Measurements from ENCODE around the gene FRMD1. TPM values are rescaled to one million over a fixed set of nuclear protein-coding genes. Genes with fewer than 3 reads are reported as not detected.

Gene FRMD1
- total and polyA plus RNA-seq, 2 donors (not counting 3 experiments of a cell fraction or from before 2014, with no cell fraction given), result not detected

- H3K9me1 ChIP-seq (replicated peaks; ENCODE audit: control insufficient read depth, extremely low read depth, insufficient read depth, low read length), result no peaks in the 10 kb centered on the region
- H3K36me3 ChIP-seq (ENCODE audit: control insufficient read depth in 2 of 2, extremely low read depth in 1 of 2, insufficient read depth in 2 of 2, low read length in 2 of 2), result no peaks in the 10 kb centered on the region
- dilution Hi-C loops (cut with MboI; ENCODE audit: extremely low pct_ligation_motif_present, low sequenced_read_pairs) (no loop called here), intact Hi-C loops (cut with micrococcal nuclease) (no loop called here)
- H3K9me3 ChIP-seq (replicated peaks; ENCODE audit: control insufficient read depth, insufficient read depth, low read length), result no peaks in the 10 kb centered on the region
- ChIA-PET CTCF (no interaction called here), POLR2A (no interaction called here)
- H3K4me1 ChIP-seq (ENCODE audit: control insufficient read depth, extremely low read depth, insufficient read depth, low read length), result no peaks in the 10 kb centered on the region
- H3K9ac ChIP-seq (replicated peaks; ENCODE audit: extremely low read depth, insufficient read depth, low read length), result no peak overlapping the region
- no peak overlapping the region for H2AFZ ChIP-seq (ENCODE audit: low read depth, low read length)
- no peaks in the 10 kb centered on the region for H3K27me3 ChIP-seq (ENCODE audit: control insufficient read depth in 2 of 2, insufficient read depth in 2 of 2, low read length in 2 of 2)
- H3K27ac ChIP-seq (ENCODE audit: insufficient read depth, low read depth, low read length), result no peak overlapping the region
- FAIRE-seq (no peak), DNase-seq (ENCODE audit: low read depth, low spot score) (no peak)
- no peak for TF ChIP-seq GATA2 (IDR thresholded peaks at IDR 0.05; ENCODE audit: insufficient read depth, insufficient read length, low read depth, low read length)
- no peak for TF ChIP-seq EZH2 (IDR thresholded peaks at IDR 0.05; ENCODE audit: borderline replicate concordance, low read depth, low read length, severe bottlenecking)
- no peak for TF ChIP-seq CTCF (IDR thresholded peaks at IDR 0.05; ENCODE audit: extremely low read depth in 1 of 2, insufficient read depth in 1 of 2, low read depth in 1 of 2, low read length in 2 of 2)
- no peak for TF ChIP-seq POLR2AphosphoS5 (IDR thresholded peaks at IDR 0.05; ENCODE audit: insufficient read depth, low read depth, low read length)
- no peak for TF ChIP-seq JUN (IDR thresholded peaks at IDR 0.05; ENCODE audit: borderline replicate concordance, insufficient read depth, insufficient read length, low read depth)
- no peak for TF ChIP-seq MYC (IDR thresholded peaks at IDR 0.05; ENCODE audit: low read depth, low read length)
- no peak for TF ChIP-seq POLR2A (IDR thresholded peaks at IDR 0.05; ENCODE audit: low read depth, low read length)
- TF ChIP-seq FOS (IDR thresholded peaks at IDR 0.05; ENCODE audit: borderline replicate concordance, insufficient read depth, low read length), result no peak
- TF ChIP-seq MAX (IDR thresholded peaks at IDR 0.05; ENCODE audit: insufficient read depth, insufficient read length), result no peak
- no peaks in the 10 kb centered on the region for H3K79me2 ChIP-seq (ENCODE audit: control insufficient read depth, insufficient read depth, low read length)
- H4K20me1 ChIP-seq (replicated peaks; ENCODE audit: control insufficient read depth, extremely low read depth, insufficient read depth, low read length), result no peaks in the 10 kb centered on the region
- H3K4me3 ChIP-seq (replicated peaks in 1 of 3; ENCODE audit: insufficient read depth in 1 of 3, low read depth in 1 of 3, low read length in 3 of 3), result no peak overlapping the region
- no peak overlapping the region for H3K4me2 ChIP-seq (ENCODE audit: insufficient read depth, low read length)
- BruUV-seq (replicated peaks), result no TSS peak
These were observed 46.5 kb upstream of the FRMD1 start for GRCh38 chr6:168125429-168126001.
